Measurements from ENCODE around the gene PCK2.

DNA sequence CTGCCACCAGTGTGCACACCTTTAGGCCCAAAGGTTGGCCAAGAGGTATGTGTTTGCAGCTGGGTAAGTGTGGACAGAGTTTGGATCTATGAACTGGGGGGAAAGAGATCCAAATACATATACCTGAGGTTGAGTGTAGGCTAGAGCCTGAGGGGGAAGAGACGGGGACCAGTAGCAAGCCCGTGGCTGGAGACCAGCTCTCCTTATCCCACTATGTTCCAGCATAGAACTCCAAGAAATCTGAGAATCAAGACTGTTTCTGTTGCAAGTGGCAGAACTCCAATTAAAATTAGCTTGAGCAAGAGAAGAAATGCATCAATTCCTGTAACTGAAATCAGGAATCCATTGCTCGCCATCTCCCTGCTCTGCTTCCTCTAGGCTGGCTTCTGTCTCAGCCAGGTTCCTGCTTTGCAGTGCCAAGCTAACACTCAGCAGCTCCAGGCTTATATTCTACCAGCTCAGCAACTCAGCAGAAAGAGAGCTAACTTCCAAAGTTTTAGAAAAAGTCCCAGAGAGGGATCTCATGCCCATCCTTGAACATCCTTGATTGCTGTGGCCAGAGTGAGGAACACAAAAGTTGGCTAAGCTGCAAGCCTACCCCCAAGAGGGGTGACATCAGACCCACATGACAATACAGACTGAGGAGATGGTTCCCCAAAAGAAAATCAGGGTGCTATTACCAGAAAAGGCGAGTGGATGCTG is 1.5 kb upstream of the PCK2 start:
- TF ChIP-seq, protein P1, sequence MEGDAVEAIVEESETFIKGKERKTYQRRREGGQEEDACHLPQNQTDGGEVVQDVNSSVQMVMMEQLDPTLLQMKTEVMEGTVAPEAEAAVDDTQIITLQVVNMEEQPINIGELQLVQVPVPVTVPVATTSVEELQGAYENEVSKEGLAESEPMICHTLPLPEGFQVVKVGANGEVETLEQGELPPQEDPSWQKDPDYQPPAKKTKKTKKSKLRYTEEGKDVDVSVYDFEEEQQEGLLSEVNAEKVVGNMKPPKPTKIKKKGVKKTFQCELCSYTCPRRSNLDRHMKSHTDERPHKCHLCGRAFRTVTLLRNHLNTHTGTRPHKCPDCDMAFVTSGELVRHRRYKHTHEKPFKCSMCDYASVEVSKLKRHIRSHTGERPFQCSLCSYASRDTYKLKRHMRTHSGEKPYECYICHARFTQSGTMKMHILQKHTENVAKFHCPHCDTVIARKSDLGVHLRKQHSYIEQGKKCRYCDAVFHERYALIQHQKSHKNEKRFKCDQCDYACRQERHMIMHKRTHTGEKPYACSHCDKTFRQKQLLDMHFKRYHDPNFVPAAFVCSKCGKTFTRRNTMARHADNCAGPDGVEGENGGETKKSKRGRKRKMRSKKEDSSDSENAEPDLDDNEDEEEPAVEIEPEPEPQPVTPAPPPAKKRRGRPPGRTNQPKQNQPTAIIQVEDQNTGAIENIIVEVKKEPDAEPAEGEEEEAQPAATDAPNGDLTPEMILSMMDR (tag by site-specific recombination; IDR thresholded peaks at IDR 0.05), result no peak
- TF ChIP-seq, protein P2, sequence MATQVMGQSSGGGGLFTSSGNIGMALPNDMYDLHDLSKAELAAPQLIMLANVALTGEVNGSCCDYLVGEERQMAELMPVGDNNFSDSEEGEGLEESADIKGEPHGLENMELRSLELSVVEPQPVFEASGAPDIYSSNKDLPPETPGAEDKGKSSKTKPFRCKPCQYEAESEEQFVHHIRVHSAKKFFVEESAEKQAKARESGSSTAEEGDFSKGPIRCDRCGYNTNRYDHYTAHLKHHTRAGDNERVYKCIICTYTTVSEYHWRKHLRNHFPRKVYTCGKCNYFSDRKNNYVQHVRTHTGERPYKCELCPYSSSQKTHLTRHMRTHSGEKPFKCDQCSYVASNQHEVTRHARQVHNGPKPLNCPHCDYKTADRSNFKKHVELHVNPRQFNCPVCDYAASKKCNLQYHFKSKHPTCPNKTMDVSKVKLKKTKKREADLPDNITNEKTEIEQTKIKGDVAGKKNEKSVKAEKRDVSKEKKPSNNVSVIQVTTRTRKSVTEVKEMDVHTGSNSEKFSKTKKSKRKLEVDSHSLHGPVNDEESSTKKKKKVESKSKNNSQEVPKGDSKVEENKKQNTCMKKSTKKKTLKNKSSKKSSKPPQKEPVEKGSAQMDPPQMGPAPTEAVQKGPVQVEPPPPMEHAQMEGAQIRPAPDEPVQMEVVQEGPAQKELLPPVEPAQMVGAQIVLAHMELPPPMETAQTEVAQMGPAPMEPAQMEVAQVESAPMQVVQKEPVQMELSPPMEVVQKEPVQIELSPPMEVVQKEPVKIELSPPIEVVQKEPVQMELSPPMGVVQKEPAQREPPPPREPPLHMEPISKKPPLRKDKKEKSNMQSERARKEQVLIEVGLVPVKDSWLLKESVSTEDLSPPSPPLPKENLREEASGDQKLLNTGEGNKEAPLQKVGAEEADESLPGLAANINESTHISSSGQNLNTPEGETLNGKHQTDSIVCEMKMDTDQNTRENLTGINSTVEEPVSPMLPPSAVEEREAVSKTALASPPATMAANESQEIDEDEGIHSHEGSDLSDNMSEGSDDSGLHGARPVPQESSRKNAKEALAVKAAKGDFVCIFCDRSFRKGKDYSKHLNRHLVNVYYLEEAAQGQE (tag by site-specific recombination; IDR thresholded peaks at IDR 0.05), result no peak
- TF ChIP-seq ZNF292 (tag by site-specific recombination; IDR thresholded peaks at IDR 0.05; ENCODE audit: borderline replicate concordance, low read depth) (no peak), ZNF2 (tag by site-specific recombination; IDR thresholded peaks at IDR 0.05) (no peak), ZNF549 (tag by site-specific recombination; IDR thresholded peaks at IDR 0.05) (no peak), ZNF510 (tag by site-specific recombination; IDR thresholded peaks at IDR 0.05; ENCODE audit: insufficient replicate concordance) (no peak), TCF7L2 (IDR thresholded peaks at IDR 0.05; ENCODE audit: borderline replicate concordance, low read depth, low read length) (no peak), ZNF133 (tag by site-specific recombination; IDR thresholded peaks at IDR 0.05) (no peak), ZBTB7A (tag by site-specific recombination; IDR thresholded peaks at IDR 0.05; ENCODE audit: low read depth) (no peak), ZNF707 (tag by site-specific recombination; IDR thresholded peaks at IDR 0.05) (no peak)

All from HEK293 (cell line).